Thoracic aorta (tissue), 2 donors: Measurements from ENCODE around the gene SOX21. TPM values are rescaled to one million over a fixed set of nuclear protein-coding genes. Genes with fewer than 3 reads are reported as not detected.

ENCODE experiments used
- ATAC-seq: fragments of 150-250 bp; one replicate; pipeline ENCODE4 v1.8.0; 2017; ENCODE audit warnings: low read depth; ENCODE audit not compliant: insufficient number of reproducible peaks, low FRiP score
- DNase-seq: peaks from one replicate; pipeline ENCODE4 v3.0.0-alpha.2; 2020; ENCODE audit warnings: low spot score
- H3K27ac ChIP-seq, 2 donors: fragments of 200-600 bp; sonication (generic); 1 replicate in 1 of 2; 2 replicates in 1 of 2; pipeline ENCODE4 v1.5.1; 2016; ENCODE audit warnings: mild to moderate bottlenecking in 2 of 2, moderate library complexity in 2 of 2
- H3K27me3 ChIP-seq: fragments of 200-600 bp; sonication (generic); replicated peaks from 2 replicates; pipeline ENCODE4 v1.6.0; 2016; ENCODE audit warnings: mild to moderate bottlenecking; ENCODE audit not compliant: insufficient read depth
- H3K36me3 ChIP-seq: fragments of 200-600 bp; sonication (generic); one replicate; pipeline ENCODE4 v1.5.1; 2016
- H3K4me1 ChIP-seq, 2 donors: fragments of 200-600 bp; sonication (generic); 1 replicate in 1 of 2; 2 replicates in 1 of 2; pipeline versions ENCODE4 v1.5.1 to v1.6.0; 2016; ENCODE audit warnings: low read depth in 2 of 2, mild to moderate bottlenecking in 1 of 2; ENCODE audit not compliant: control insufficient read depth in 1 of 2
- H3K4me3 ChIP-seq: fragments of 200-600 bp; sonication (generic); 2 replicates; pipeline ENCODE4 v1.5.1; 2016; ENCODE audit warnings: mild to moderate bottlenecking
- H3K9me3 ChIP-seq: fragments of 200-600 bp; sonication (generic); 2 replicates; pipeline ENCODE4 v1.5.1; 2016
- CTCF ChIP-seq: fragments of 200-600 bp; sonication (generic); IDR thresholded peaks from one replicate; pipeline ENCODE4 v1.5.1; 2019; ENCODE audit warnings: antibody characterized with exemption
- total RNA-seq, 2 donors: library from RNA; depleted of rRNA; stranded (reverse); fragments of >200 nt; gene quantifications; one replicate each; pipeline versions ENCODE4 v1.1.0 to v1.2.3, GENCODE V29; 2016

Gene SOX21
- total RNA-seq, 2 donors from 2014 or later: 0.28 TPM; not detected in 1

DNA sequence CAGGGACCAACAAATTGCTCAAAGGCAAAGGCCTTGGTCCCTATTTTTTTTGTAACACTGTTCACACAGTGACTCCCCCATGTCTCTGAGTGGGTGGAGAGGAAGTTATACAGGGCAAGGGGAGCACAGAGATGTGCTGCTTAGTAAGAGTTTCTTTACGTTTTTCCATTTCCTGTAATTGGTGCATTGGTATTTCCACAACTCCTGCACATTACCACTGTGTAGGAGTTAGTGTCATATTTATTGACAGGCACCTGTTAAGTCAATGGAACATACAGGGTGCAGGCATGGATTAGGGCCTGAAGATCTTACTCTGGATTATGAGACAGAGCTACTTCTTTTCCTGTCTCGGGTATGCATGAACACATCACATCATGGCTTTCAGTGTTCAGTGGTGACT lies 45.2 kb downstream of the SOX21 start:
- no peak for TF ChIP-seq CTCF
- Histone ChIP-seq H3K36me3 (no peaks in the 10 kb centered on the region), H3K9me3 (no peaks in the 10 kb centered on the region), H3K4me3 (no peak overlapping the region), H3K4me1 (no peaks in the 10 kb centered on the region), H3K27ac (no peak overlapping the region), H3K27me3 (no peaks in the 10 kb centered on the region)
- ATAC-seq (no peak), DNase-seq (no peak)

- ATAC-seq (no peak), DNase-seq (no peak)
- Histone ChIP-seq H3K27me3 (no peaks in the 10 kb centered on the region), H3K9me3 (no peaks in the 10 kb centered on the region), H3K36me3 (no peaks in the 10 kb centered on the region), H3K27ac (no peak overlapping the region), H3K4me3 (no peak overlapping the region), H3K4me1 (no peaks in the 10 kb centered on the region)
- no peak for TF ChIP-seq CTCF
These were observed 46.3 kb downstream of the SOX21 start for GRCh38 chr13:94666065-94666464.

- DNase-seq: no peak
- no peaks in the 10 kb centered on the region for H3K27me3 ChIP-seq
- no peaks in the 10 kb centered on the region for H3K4me1 ChIP-seq
- no peak for TF ChIP-seq CTCF
- H3K9me3 ChIP-seq: no peaks in the 10 kb centered on the region
- H3K27ac ChIP-seq: no peak overlapping the region
- no peak overlapping the region for H3K4me3 ChIP-seq
- ATAC-seq: no peak
- H3K36me3 ChIP-seq: no peaks in the 10 kb centered on the region
These were observed 47.5 kb downstream of the SOX21 start for GRCh38 chr13:94664889-94665288.

GRCh38 chr13:94662274-94662945 lies 49.9 kb downstream of the SOX21 start:
- TF ChIP-seq CTCF: no peak
- no peak for ATAC-seq
- H3K36me3 ChIP-seq: no peaks in the 10 kb centered on the region
- no peak overlapping the region for H3K27ac ChIP-seq
- no peaks in the 10 kb centered on the region for H3K4me1 ChIP-seq
- DNase-seq: no peak
- H3K27me3 ChIP-seq: no peaks in the 10 kb centered on the region
- H3K4me3 ChIP-seq: no peak overlapping the region
- no peaks in the 10 kb centered on the region for H3K9me3 ChIP-seq

DNA sequence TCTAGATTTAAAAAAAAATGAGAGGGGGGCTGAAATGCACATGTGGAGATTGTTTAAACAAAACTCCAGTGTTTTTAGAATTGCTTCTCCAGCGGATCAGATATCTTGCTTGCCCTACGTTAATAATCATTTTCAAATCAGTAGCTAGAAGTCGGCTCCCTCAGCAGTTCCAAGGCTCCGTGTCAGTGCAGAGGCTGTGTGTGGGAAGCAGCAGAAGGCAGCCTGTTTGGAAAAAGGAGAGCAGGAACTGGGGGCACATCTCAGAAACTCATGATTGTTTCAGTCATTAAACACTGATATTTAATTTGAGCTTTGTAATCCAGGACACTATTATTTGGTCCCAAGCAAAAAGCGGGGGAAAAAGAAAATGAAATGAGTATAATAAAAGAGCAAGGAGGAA lies 50.9 kb downstream of the SOX21 start:
- Histone ChIP-seq H3K27me3 (no peaks in the 10 kb centered on the region), H3K4me3 (no peak overlapping the region), H3K4me1 (no peaks in the 10 kb centered on the region), H3K27ac (no peak overlapping the region), H3K9me3 (no peaks in the 10 kb centered on the region), H3K36me3 (no peaks in the 10 kb centered on the region)
- DNase-seq (no peak), ATAC-seq (no peak)
- TF ChIP-seq CTCF: no peak
